MCF 10A (cell line): ENCODE results near the gene NDUFA5. TPM values are rescaled to one million over a fixed set of nuclear protein-coding genes. Genes with fewer than 3 reads are reported as not detected.
"Not testable (repeated sequence)": the region's sequence is repeated elsewhere in the genome, so short reads cannot be mapped to it uniquely, and the experiment has no call there.

Experiments
- BruUV-seq: library from RNA; stranded (reverse); fragments of 400-500 nt; replicated peaks from 2 replicates; lab custom pipeline; 2021; lab: Mats Ljungman, UMichigan
- CTCF ChIA-PET: fragments of 300-600 bp; sonication (Branson Sonifier 250); formaldehyde crosslinking; extraction: SDS; loops from one replicate; lab custom pipeline; 2021; ENCODE audit warnings: antibody characterized with exemption, inconsistent platforms; lab: Yijun Ruan, JAX
- POLR2A ChIA-PET: fragments of 300-600, 350-650 bp; sonication (Branson Sonifier 250); formaldehyde crosslinking; extraction: SDS; loops from one replicate; lab custom pipeline; 2020; ENCODE audit warnings: antibody characterized with exemption, inconsistent platforms; lab: Yijun Ruan, JAX
- DNase-seq: peaks from one replicate; pipeline ENCODE4 v3.0.0-alpha.2; 2018; ENCODE audit not compliant: unreplicated experiment
- H3K27ac Mint-ChIP-seq: one replicate; pipeline ENCODE4 v1.8.0; 2022; ENCODE audit warnings: mild to moderate bottlenecking, low read depth, mixed read lengths; ENCODE audit not compliant: unreplicated experiment
- H3K27me3 Mint-ChIP-seq: one replicate; pipeline ENCODE4 v1.8.0; 2022; ENCODE audit warnings: mixed read lengths; ENCODE audit not compliant: insufficient read depth, unreplicated experiment
- H3K36me3 Mint-ChIP-seq: one replicate; pipeline ENCODE4 v1.8.0; 2022; ENCODE audit warnings: mild to moderate bottlenecking, moderate library complexity, mixed read lengths; ENCODE audit not compliant: insufficient read depth, unreplicated experiment
- H3K4me1 Mint-ChIP-seq: one replicate; pipeline ENCODE4 v1.8.0; 2022; ENCODE audit warnings: mixed read lengths; ENCODE audit not compliant: insufficient read depth, unreplicated experiment
- H3K4me3 Mint-ChIP-seq: one replicate; pipeline ENCODE4 v1.8.0; 2022; ENCODE audit warnings: mild to moderate bottlenecking, moderate library complexity, mixed read lengths; ENCODE audit not compliant: unreplicated experiment
- H3K9me3 Mint-ChIP-seq: one replicate; pipeline ENCODE4 v1.8.0; 2022; ENCODE audit warnings: mixed read lengths; ENCODE audit not compliant: unreplicated experiment
- CTCF ChIP-seq: fragments of 200-600 bp; IDR thresholded peaks from one replicate; pipeline ENCODE4 v1.8.0; 2022; ENCODE audit warnings: antibody characterized with exemption, mild to moderate bottlenecking; ENCODE audit not compliant: unreplicated experiment
- intact Hi-C: fragments of 100-400 bp; cut with micrococcal nuclease; formaldehyde crosslinking; loops from 2 replicates; pipeline ENCODE4 v1.14.1; 2022
- total RNA-seq: library from RNA; stranded (reverse); gene quantifications from 2 replicates; pipeline ENCODE4 v1.2.3, GENCODE V29; 2022

The NDUFA5 gene
- total RNA-seq, 1 experiment from 2014 or later: 71.9 TPM

- no peak for DNase-seq
- TF ChIP-seq CTCF: no peak
- Mint-ChIP-seq H3K9me3 (no peaks in the 10 kb centered on the region), H3K4me3 (no peak overlapping the region), H3K27me3 (peaks cover 16% of the 10 kb centered on the region), H3K27ac (no peak overlapping the region), H3K36me3 (no peaks in the 10 kb centered on the region), H3K4me1 (peaks cover 5% of the 10 kb centered on the region)
- ChIA-PET CTCF (interaction anchor here (1.6 kb wide), 1 partner anchor 34 kb away, joined by 5 read pairs; no protein-coding TSS in a partner anchor), POLR2A (no interaction called here)
- no TSS peak for BruUV-seq
- intact Hi-C loops: no loop called here
These were observed 29.4 kb downstream of the NDUFA5 start for GRCh38 chr7:123528265-123528664.

DNA sequence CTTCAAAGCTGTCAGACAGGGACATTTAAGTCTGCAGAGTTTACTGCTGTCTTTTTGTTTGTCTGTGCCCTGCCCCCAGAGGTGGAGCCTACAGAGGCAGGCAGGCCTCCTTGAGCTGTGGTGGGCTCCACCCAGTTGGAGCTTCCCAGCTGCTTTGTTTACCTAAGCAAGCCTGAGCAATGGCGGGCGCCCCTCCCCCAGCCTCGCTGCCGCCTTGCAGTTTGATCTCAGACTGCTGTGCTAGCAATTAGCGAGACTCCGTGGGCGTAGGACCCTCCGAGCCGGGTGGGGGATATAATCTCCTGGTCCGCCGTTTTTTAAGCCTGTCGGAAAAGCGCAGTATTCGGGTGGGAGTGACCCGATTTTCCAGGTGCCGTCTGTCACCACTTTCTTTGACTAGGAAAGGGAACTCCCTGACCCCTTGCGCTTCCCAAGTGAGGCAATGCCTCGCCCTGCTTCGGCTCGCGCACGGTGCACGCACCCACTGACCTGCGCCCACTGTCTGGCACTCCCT, 29.8 kb downstream of the NDUFA5 start:
- DNase-seq, H3K4me1 Mint-ChIP-seq, POLR2A ChIA-PET, H3K9me3 Mint-ChIP-seq, H3K27ac Mint-ChIP-seq, H3K36me3 Mint-ChIP-seq, intact Hi-C loops, BruUV-seq, H3K4me3 Mint-ChIP-seq: not testable (repeated sequence)
- H3K27me3 Mint-ChIP-seq: peaks cover 11% of the 10 kb centered on the region
- CTCF ChIA-PET: interaction anchor here (1.6 kb wide), 1 partner anchor 34 kb away, joined by 5 read pairs; no protein-coding TSS in a partner anchor

- H3K4me1 Mint-ChIP-seq, H3K9me3 Mint-ChIP-seq, H3K27me3 Mint-ChIP-seq, intact Hi-C loops, H3K27ac Mint-ChIP-seq, BruUV-seq, H3K4me3 Mint-ChIP-seq, DNase-seq, POLR2A ChIA-PET, H3K36me3 Mint-ChIP-seq: not testable (repeated sequence)
- CTCF ChIA-PET: interaction anchor here (0.5 to 0.6 kb wide), 2 partner anchors 13 to 293 kb away, joined by 3 read pairs; no protein-coding TSS in a partner anchor
These were observed 31.1 kb downstream of the NDUFA5 start for GRCh38 chr7:123526533-123526932.

DNA sequence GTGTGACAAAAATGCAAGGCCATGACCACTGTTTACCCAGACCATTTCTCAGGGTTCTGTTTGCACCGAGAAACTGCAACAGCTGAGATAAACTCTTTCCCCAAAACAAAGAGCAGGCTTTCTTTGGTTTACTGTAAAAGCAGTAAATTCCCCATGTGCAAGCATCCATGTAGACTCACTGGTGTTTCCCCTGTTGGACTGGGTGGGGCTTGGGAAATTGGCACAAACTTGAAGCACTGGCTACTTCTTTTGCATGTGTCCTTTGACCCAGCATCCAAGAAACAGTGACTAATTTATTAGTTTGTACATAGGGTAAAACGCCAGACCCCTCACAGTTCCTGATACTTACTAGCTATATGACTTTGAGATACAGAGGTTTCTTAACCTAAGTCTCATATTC, 35.6 kb downstream of the NDUFA5 start:
- no peaks in the 10 kb centered on the region for H3K36me3 Mint-ChIP-seq

More for the DNA sequence above, 35.6 kb downstream of the NDUFA5 start:
- BruUV-seq: no TSS peak
- POLR2A ChIA-PET: no interaction called here
- Mint-ChIP-seq H3K27ac (no peak overlapping the region), H3K27me3 (peaks cover 13% of the 10 kb centered on the region), H3K9me3 (no peaks in the 10 kb centered on the region), H3K4me1 (no peaks in the 10 kb centered on the region), H3K4me3 (no peak overlapping the region)
- intact Hi-C loops: no loop called here
- DNase-seq: peak; percentile 13
- TF ChIP-seq CTCF: no peak
- CTCF ChIA-PET: interaction anchor here (0.6 to 0.7 kb wide), 2 partner anchors 27 to 30 kb away, joined by 3 read pairs; no protein-coding TSS in a partner anchor
